Fibroblast of skin of scalp (primary cell): ENCODE measurements around the gene VWF. TPM values are rescaled to one million over a fixed set of nuclear protein-coding genes. Genes with fewer than 3 reads are reported as not detected.
A peak's percentile ranks its signal among the peaks of the same experiment; 100 is the strongest.
"Not testable (repeated sequence)": the region's sequence is repeated elsewhere in the genome, so short reads cannot be mapped to it uniquely, and the experiment has no call there.

Source experiments
- DNase-seq: peaks from one replicate; pipeline ENCODE4 v3.0.0-alpha.2; 2013
- polyA plus RNA-seq, 2 experiments: library from polyadenylated mRNA; unstranded; fragments of 120-200 nt; gene quantifications; one replicate each; pipeline ENCODE4 v1.2.1, GENCODE V29; 2013; ENCODE audit not compliant: insufficient read length in 2 of 2

Gene VWF
- polyA plus RNA-seq (2013, experiment 1 of 2; ENCODE audit: insufficient read length) = 0.14 TPM
- polyA plus RNA-seq (2013, experiment 2 of 2; ENCODE audit: insufficient read length) = 1.8 TPM

- no peak for DNase-seq
Observed at GRCh38 chr12:6124411-6125309, at the start of gene VWF. Gene VWF, minus strand, starts transcription at chr12:6124670. Its CDS starts 1,474 bp downstream, at chr12:6123196.

- DNase-seq = no peak
Observed at GRCh38 chr12:6172862-6173261, 48.4 kb upstream of the VWF start.

- no peak for DNase-seq
Observed at GRCh38 chr12:6172086-6172485, 47.6 kb upstream of the VWF start.

GRCh38 chr12:6171409-6172015 lies 47.0 kb upstream of the VWF start:
- DNase-seq = no peak

- peak; percentile 93 for DNase-seq
Observed at GRCh38 chr12:6167327-6168280, 43.1 kb upstream of the VWF start.

GRCh38 chr12:6166808-6167207 lies 42.3 kb upstream of the VWF start:
- no peak for DNase-seq

- peak; percentile 77 for DNase-seq
Observed at GRCh38 chr12:6165395-6165794, 40.9 kb upstream of the VWF start.

- no peak for DNase-seq
Observed at GRCh38 chr12:6163416-6164060, 39.1 kb upstream of the VWF start.

GRCh38 chr12:6161124-6161882 lies 36.8 kb upstream of the VWF start:
- peak; percentile 74 for DNase-seq

- not testable (repeated sequence) for DNase-seq
Observed at GRCh38 chr12:6160049-6160649, 35.7 kb upstream of the VWF start.

- DNase-seq = not testable (repeated sequence)
Observed at GRCh38 chr12:6159166-6160011, 34.9 kb upstream of the VWF start.

GRCh38 chr12:6158749-6159148 lies 34.3 kb upstream of the VWF start:
- DNase-seq = no peak

- DNase-seq = no peak
Observed at GRCh38 chr12:6158255-6158654, 33.8 kb upstream of the VWF start.

GRCh38 chr12:6157482-6157881 lies 33.0 kb upstream of the VWF start:
- DNase-seq = no peak

- no peak for DNase-seq
Observed at GRCh38 chr12:6154730-6155459, 30.4 kb upstream of the VWF start.

GRCh38 chr12:6148722-6149121 lies 24.3 kb upstream of the VWF start:
- DNase-seq = not testable (repeated sequence)

GRCh38 chr12:6148061-6148460 lies 23.6 kb upstream of the VWF start:
- DNase-seq = no peak

GRCh38 chr12:6146951-6147350 lies 22.5 kb upstream of the VWF start:
- DNase-seq = no peak

GRCh38 chr12:6146509-6146908 lies 22.0 kb upstream of the VWF start:
- DNase-seq = no peak
